Esophagus muscularis mucosa (tissue), 4 donors: ENCODE data around the gene RAB11FIP4. TPM values are rescaled to one million over a fixed set of nuclear protein-coding genes. Genes with fewer than 3 reads are reported as not detected.

ENCODE experiments used
- DNase-seq: peaks from one replicate; pipeline ENCODE4 v3.0.0-alpha.2; 2017; ENCODE audit errors: extremely low spot score
- H3K27ac ChIP-seq, 4 donors: fragments of 200-600 bp; sonication (generic); replicated peaks in 1 of 4; 1 replicate in 3 of 4; 2 replicates in 1 of 4; pipeline ENCODE4 v1.5.1; 2016 to 2019; ENCODE audit warnings: mild to moderate bottlenecking in 1 of 4
- H3K27me3 ChIP-seq, 4 donors: fragments of 200-600 bp; sonication (generic); one replicate each; pipeline versions ENCODE4 v1.5.1 to v1.6.0; 2016 to 2019
- H3K36me3 ChIP-seq, 4 donors: fragments of 200-600 bp; sonication (generic); one replicate each; pipeline ENCODE4 v1.5.1; 2016 to 2019
- H3K4me1 ChIP-seq, 4 donors: fragments of 200-600 bp; sonication (generic); one replicate each; pipeline ENCODE4 v1.5.1; 2016 to 2019
- H3K4me3 ChIP-seq, 4 donors: fragments of 200-600 bp; sonication (generic); 1 replicate in 2 of 4; 2 replicates in 2 of 4; pipeline ENCODE4 v1.5.1; 2016 to 2019; ENCODE audit warnings: mild to moderate bottlenecking in 4 of 4, moderate library complexity in 1 of 4
- H3K9me3 ChIP-seq, 4 donors: fragments of 200-600 bp; sonication (generic); 1 replicate in 3 of 4; 2 replicates in 1 of 4; pipeline ENCODE4 v1.5.1; 2016 to 2019
- CTCF ChIP-seq, 3 experiments: fragments of 200-600 bp in 2 of 3; fragments of 450-650 bp in 1 of 3; sonication (generic) in 2 of 3; IDR thresholded peaks; one replicate each; pipeline ENCODE4 v1.5.1; 2017 to 2019; ENCODE audit warnings: antibody characterized with exemption in 3 of 3, mild to moderate bottlenecking in 2 of 3, moderate library complexity in 1 of 3
- EP300 ChIP-seq: sonication (generic); formaldehyde crosslinking; IDR thresholded peaks from one replicate; pipeline ENCODE4 v1.6.1; 2017; ENCODE audit warnings: antibody characterized with exemption
- POLR2A ChIP-seq: fragments of 450-650 bp; IDR thresholded peaks from one replicate; pipeline ENCODE4 v1.6.1; 2017; ENCODE audit warnings: antibody characterized with exemption, moderate library complexity, mild to moderate bottlenecking, low read depth
- POLR2AphosphoS5 ChIP-seq, 2 donors: sonication (generic); formaldehyde crosslinking; IDR thresholded peaks; one replicate each; pipeline ENCODE4 v1.6.1; 2017; ENCODE audit warnings: antibody characterized with exemption in 2 of 2
- WGBS: methylation state at CpG from one replicate; pipeline ENCODE4 v1.1.5; 2018; 5-methylcytosine and 5-hydroxymethylcytosine counted together
- intact Hi-C: fragments of 100-400 bp; cut with DNase I; formaldehyde crosslinking; loops from one replicate; pipeline ENCODE4 v1.15.1; 2023
- total RNA-seq, 4 donors: library from RNA; depleted of rRNA; stranded (reverse); fragments of >200 nt; gene quantifications; one replicate each; pipeline versions ENCODE4 v1.1.0 to v1.2.1, GENCODE V29; 2016

RAB11FIP4 gene
- total RNA-seq, 4 donors from 2014 or later: 0.75 to 2.3 (median 1.7) TPM

GRCh38 chr17:31357839-31358394, 33.6 kb upstream of the RAB11FIP4 start:
- Histone ChIP-seq H3K4me3 (no peak overlapping the region), H3K9me3 (no peaks in the 10 kb centered on the region), H3K36me3 (peaks cover 16 to 89% (median 58%) of the 10 kb centered on the region in 4 donors), H3K27ac (no peak overlapping the region), H3K4me1 (no peaks in the 10 kb centered on the region), H3K27me3 (no peaks in the 10 kb centered on the region)
- WGBS: 84% methylated on average over 3 of the region's 3 CpGs
- DNase-seq: no peak
- intact Hi-C loops: no loop called here
- TF ChIP-seq POLR2A (no peak), POLR2AphosphoS5 (IDR thresholded peaks at IDR 0.05) (no peak), CTCF (IDR thresholded peaks at IDR 0.05) (no peak), EP300 (no peak)

GRCh38 chr17:31364012-31364411, 27.5 kb upstream of the RAB11FIP4 start:
- WGBS: 96% methylated on average over 6 of the region's 6 CpGs
- TF ChIP-seq POLR2A (no peak), POLR2AphosphoS5 (IDR thresholded peaks at IDR 0.05) (no peak), EP300 (no peak), CTCF (IDR thresholded peaks at IDR 0.05) (no peak)
- Histone ChIP-seq H3K4me3 (no peak overlapping the region), H3K9me3 (no peaks in the 10 kb centered on the region), H3K27ac (no peak overlapping the region), H3K4me1 (no peaks in the 10 kb centered on the region), H3K36me3 (peaks cover 0 to 77% (median 44%) of the 10 kb centered on the region in 4 donors), H3K27me3 (no peaks in the 10 kb centered on the region)
- DNase-seq: no peak
- intact Hi-C loops: no loop called here

- Histone ChIP-seq H3K4me1 (no peaks in the 10 kb centered on the region), H3K36me3 (peaks cover 0 to 69% (median 33%) of the 10 kb centered on the region in 4 donors), H3K27me3 (no peaks in the 10 kb centered on the region), H3K27ac (no peak overlapping the region), H3K4me3 (no peak overlapping the region), H3K9me3 (no peaks in the 10 kb centered on the region)
- DNase-seq: no peak
- TF ChIP-seq POLR2AphosphoS5 (IDR thresholded peaks at IDR 0.05): no peak
- TF ChIP-seq POLR2A: no peak
- TF ChIP-seq CTCF (IDR thresholded peaks at IDR 0.05): no peak
- intact Hi-C loops: no loop called here
- WGBS: 98% methylated on average over 4 of the region's 4 CpGs
These were observed 25.4 kb upstream of the RAB11FIP4 start for GRCh38 chr17:31366088-31366487.

- intact Hi-C loops: no loop called here
- DNase-seq: no peak
- Histone ChIP-seq H3K27ac (no peak overlapping the region), H3K27me3 (no peaks in the 10 kb centered on the region), H3K4me3 (no peak overlapping the region), H3K4me1 (no peaks in the 10 kb centered on the region), H3K9me3 (no peaks in the 10 kb centered on the region), H3K36me3 (peaks cover 0 to 55% (median 30%) of the 10 kb centered on the region in 4 donors)
- TF ChIP-seq POLR2A (no peak), EP300 (no peak), POLR2AphosphoS5 (IDR thresholded peaks at IDR 0.05) (no peak), CTCF (IDR thresholded peaks at IDR 0.05) (no peak)
These were observed 22.2 kb upstream of the RAB11FIP4 start for GRCh38 chr17:31369266-31369665.

GRCh38 chr17:31371511-31372097, 19.9 kb upstream of the RAB11FIP4 start:
- Histone ChIP-seq H3K27ac (no peak overlapping the region), H3K36me3 (peaks cover 0 to 51% (median 31%) of the 10 kb centered on the region in 4 donors), H3K9me3 (no peaks in the 10 kb centered on the region), H3K4me1 (no peaks in the 10 kb centered on the region), H3K4me3 (no peak overlapping the region), H3K27me3 (no peaks in the 10 kb centered on the region)
- TF ChIP-seq POLR2A: no peak
- no peak for TF ChIP-seq EP300
- no peak for TF ChIP-seq POLR2AphosphoS5 (IDR thresholded peaks at IDR 0.05)
- no peak for TF ChIP-seq CTCF (IDR thresholded peaks at IDR 0.05)
- no peak for DNase-seq
- intact Hi-C loops: no loop called here
- WGBS: 30% methylated on average over 4 of the region's 4 CpGs
